Raji (cell line): Measurements from ENCODE around the gene C17orf75.
A peak's percentile ranks its signal among the peaks of the same experiment; 100 is the strongest.

Experiments
- POLR2A ChIP-seq: IDR thresholded peaks from 2 replicates; pipeline ENCODE4 v1.6.1; 2011; ENCODE audit warnings: low read depth, low read length, control low read depth; ENCODE audit not compliant: insufficient read depth

The C17orf75 gene

GRCh38 chr17:32341857-32342602, at the start of gene C17orf75:
Gene C17orf75, minus strand, starts transcription at chr17:32342173. Its CDS starts 34 bp downstream, at chr17:32342139.
- peak; percentile 89 for TF ChIP-seq POLR2A

DNA sequence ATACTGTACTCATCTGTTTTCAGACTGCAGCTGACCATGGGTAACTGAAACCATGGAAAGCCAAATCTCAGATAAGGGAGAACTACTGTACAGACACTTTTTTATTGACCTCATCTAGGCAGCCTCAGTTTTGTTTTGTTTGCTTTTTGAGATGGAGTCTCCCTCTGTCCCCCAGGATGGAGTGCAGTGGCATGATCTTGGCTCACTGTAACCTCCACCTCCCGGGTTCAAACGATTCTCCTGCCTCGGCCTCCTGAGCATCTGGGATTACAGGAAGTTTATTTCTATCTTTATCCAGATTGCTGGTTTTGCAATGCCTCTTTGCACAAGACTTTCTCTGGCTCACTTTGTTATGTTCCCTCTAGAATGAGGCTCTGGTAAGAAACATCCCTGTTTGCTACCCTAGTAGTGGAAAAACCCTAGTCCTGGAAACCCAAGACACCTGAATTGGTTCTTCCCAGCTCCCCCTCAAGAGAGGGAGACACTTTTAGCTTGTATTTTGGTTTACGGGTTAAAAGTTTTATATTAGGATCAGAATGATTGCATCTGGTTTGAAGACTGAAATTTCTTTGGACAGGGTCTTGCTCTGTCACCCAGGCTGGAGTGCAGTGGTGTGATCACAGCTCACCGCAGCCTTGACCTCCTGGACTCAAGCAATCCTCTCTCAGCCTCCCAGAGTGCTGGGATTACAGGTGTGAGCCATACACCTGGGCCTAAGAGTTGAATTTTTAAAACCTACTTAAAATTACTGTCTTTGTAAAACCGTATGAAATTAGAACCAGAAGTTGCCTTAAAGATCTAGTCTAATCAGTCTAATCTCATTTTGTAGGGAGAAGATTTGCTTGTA, 46.9 kb upstream of the C17orf75 start:
- TF ChIP-seq POLR2A: no peak

DNA sequence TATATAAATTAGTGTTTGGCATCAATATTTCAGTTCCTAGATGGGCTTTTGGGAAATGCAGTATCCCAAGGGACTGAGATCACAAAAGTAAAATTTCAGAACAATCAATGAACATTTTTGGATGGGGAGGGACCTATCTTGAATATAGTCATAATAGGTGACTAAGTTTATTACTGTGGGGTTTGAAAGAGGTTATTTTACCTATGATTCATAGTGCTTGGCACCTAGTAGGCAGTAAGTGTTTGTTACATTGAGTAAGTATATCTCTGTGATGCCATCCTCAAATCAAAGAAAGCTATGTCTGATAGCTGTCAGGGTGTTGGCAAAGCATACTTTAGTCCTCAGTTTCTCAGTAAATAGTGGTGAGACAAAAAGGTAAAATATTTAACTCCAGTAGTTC, 44.9 kb upstream of the C17orf75 start:
- no peak for TF ChIP-seq POLR2A

DNA sequence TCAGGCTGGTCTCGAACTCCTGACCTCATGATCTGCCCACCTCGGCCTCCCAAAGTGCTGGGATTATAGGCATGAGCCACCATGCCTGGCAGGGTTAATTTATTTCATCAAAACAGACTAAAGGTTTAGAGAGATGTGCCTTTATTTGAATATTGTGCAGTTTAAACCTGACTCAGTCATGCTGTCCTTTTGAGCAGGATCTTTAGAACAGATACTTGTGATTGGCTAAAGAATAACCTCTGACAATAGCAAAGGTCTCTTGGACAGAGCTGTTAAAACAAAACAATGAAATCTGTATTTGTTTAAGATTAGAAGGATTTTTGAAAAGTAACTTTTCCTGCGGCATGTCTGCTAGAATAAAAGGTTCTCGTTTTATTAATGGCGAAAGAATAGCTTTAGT, 44.0 kb upstream of the C17orf75 start:
- TF ChIP-seq POLR2A: no peak

DNA sequence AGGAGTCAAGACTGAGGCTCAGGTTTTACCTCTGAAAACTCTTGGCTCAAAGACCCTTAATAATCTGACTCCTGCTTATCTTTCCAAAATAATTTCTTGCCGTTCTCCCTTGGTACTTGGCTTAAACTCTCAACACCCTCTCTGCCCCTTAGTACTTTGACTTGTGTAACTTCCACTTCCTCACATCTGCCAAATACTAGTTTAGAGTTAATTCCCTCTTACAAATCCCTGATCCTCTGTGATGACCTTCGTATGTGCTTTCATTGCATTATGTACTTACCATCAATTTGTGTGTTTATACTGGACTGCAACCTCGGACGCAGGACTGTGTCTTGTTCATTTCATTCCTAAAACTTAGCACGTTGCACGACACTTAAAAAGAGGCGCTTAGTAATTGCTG, 43.1 kb upstream of the C17orf75 start:
- no peak for TF ChIP-seq POLR2A

DNA sequence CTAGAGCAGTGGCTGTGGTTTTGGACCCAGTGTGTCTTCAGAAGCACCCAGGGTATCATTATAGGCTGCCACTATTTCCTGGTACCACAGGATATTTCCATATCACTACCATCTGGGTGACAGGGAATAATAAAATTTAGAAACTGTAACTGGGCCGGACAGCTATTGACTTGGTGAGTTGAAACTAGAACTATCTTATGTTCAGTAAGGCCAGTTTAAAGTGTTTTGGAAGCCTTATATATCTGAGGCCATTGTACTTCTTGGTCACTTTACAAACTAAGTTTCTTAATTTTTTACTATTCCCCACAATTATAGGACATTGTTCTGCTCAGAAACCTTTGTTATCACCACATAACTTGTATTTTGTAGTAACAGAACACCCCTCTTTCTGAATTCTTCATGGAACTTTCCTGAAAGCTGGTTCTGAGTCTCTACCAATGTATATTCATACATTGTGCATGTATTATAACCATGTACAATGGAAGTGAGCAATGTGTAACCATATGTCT, 42.0 kb upstream of the C17orf75 start:
- no peak for TF ChIP-seq POLR2A

DNA sequence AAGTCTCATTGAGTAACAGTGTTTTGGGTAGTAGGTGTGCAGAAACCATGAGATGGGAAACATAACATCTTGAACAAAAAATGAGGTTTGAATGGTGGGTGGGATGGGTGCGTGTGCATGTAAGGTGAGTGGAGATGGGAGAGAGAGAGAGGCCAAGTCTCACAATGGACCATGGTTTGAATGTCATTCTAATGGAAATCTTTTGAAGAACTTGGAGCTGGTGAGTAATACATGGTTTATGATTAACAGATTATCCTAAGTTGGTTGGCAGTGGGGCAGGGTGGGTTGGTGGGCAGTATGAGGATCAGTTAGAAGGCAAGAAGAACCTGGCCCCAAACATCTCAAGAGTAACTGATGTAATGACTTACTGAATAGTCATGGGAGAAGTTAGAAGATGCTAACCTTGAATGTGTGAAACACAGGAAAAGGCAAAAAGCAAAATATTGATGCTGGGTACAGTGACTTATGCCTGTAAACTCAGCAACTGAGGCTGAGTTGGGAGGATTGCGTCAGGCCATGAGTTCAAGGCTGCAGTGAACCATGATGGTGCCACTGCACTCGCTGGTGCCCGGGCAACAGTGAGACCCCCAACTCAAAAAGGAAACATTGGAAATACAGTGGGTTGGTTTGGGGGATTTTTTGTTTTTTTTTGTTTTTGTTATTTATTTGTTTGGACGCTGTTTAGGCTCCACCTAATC, 40.7 kb upstream of the C17orf75 start:
- no peak for TF ChIP-seq POLR2A

- no peak for TF ChIP-seq POLR2A
Measured at GRCh38 chr17:32370426-32370825, 28.5 kb upstream of the C17orf75 start.

- TF ChIP-seq POLR2A: no peak
Measured at GRCh38 chr17:32361270-32361669, 19.3 kb upstream of the C17orf75 start.

GRCh38 chr17:32357615-32358014, 15.6 kb upstream of the C17orf75 start:
- no peak for TF ChIP-seq POLR2A

DNA sequence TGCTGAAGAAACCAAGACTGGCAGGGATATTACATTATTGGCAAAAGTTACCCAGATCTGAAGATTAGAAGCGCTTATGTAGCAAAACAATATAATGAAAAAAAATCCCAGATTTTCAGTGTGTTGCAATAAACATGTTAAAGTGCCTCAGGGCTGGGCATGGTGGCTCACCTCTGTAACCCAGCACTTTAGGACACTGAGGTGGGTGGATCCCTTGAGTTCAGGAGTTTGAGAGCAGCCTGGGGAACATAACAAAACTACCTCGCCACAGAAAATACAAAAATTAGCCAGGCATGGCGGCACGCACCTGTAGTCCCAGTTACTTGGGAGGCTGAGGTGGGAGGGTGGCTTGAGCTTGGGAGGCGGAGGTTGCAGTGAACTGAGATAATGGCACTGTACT, 14.8 kb upstream of the C17orf75 start:
- no peak for TF ChIP-seq POLR2A

- no peak for TF ChIP-seq POLR2A
Measured at GRCh38 chr17:32356378-32356743, 14.4 kb upstream of the C17orf75 start.

DNA sequence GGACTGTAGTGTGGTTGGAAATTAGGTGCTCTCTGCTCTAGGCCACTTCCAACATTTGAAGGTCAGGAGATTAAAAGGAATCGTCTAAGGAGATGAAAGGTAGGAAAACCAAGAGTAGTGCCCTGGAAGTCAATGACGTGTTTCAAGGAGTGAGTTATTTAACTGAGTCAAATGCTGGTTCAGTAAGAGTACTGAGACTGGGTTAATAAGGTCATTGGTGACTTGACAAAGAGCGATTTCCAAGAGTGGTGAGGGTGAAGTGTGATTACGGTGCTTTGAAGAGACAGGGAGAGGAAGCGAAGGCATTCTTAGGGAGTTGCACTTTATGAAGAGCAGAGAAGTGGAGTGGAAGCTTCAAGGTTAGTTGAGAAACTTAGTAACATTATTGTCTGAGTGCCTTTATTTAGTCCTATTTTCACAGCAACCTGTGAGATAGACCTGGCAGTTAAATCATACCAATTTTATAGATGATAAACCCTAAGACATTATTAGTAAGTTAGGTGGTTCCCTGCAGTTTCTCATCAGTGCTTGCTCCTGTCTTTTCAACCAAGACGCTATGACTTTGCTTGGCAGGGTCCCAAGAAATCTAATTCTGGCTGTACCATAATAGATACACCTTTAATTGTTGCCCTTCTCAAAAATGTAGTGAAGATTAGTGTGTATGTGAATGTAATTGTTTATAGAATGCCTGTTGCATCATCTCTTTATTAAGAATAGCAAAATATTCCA, 13.8 kb upstream of the C17orf75 start:
- no peak for TF ChIP-seq POLR2A

- no peak for TF ChIP-seq POLR2A
Measured at GRCh38 chr17:32350666-32351418, 8.9 kb upstream of the C17orf75 start.

GRCh38 chr17:32349854-32350665, 8.1 kb upstream of the C17orf75 start, which contains the start of gene ZNF207:
Gene ZNF207, plus strand, starts transcription at chr17:32350157. Its CDS starts 129 bp downstream, at chr17:32350286.
- peak; percentile 96 for TF ChIP-seq POLR2A
